Stimulated activated naive B cell treated with anti-CD40 and anti-IgM and Interleukin-4, amounts not matched to agents 10 μg/mL and 1 μg/mL and 100 μg/mL, for 72 hours (primary cell): Measurements from ENCODE around the gene TYK2.
"Not testable (repeated sequence)": the region's sequence is repeated elsewhere in the genome, so short reads cannot be mapped to it uniquely, and the experiment has no call there.

ENCODE experiments used
- ATAC-seq, 2 donors: fragments of 150-1000 bp; cut with Tn5 transposase; replicated peaks; 2 replicates each; pipeline ENCODE4 v1.10.0; 2021; ENCODE audit warnings: moderate library complexity in 1 of 2
- DNase-seq: peaks from one replicate; pipeline ENCODE4 v3.0.0; 2021
- H3K27ac Mint-ChIP-seq: one replicate; pipeline ENCODE4 v1.8.0; 2022; ENCODE audit warnings: mild to moderate bottlenecking, mixed read lengths
- H3K27me3 Mint-ChIP-seq, 2 donors: one replicate each; pipeline ENCODE4 v1.8.0; 2022; ENCODE audit warnings: mixed read lengths in 2 of 2
- H3K36me3 Mint-ChIP-seq, 2 donors: one replicate each; pipeline ENCODE4 v1.8.0; 2022; ENCODE audit warnings: mixed read lengths in 2 of 2, mild to moderate bottlenecking in 1 of 2
- H3K4me1 Mint-ChIP-seq, 2 donors: one replicate each; pipeline ENCODE4 v1.8.0; 2022; ENCODE audit warnings: mixed read lengths in 2 of 2, mild to moderate bottlenecking in 1 of 2
- H3K4me3 Mint-ChIP-seq, 2 donors: one replicate each; pipeline ENCODE4 v1.8.0; 2022; ENCODE audit warnings: mild to moderate bottlenecking in 2 of 2, mixed read lengths in 2 of 2, moderate library complexity in 1 of 2
- H3K9me3 Mint-ChIP-seq, 2 donors: one replicate each; pipeline ENCODE4 v1.8.0; 2022; ENCODE audit warnings: mixed read lengths in 2 of 2, mild to moderate bottlenecking in 1 of 2

Gene TYK2

DNA sequence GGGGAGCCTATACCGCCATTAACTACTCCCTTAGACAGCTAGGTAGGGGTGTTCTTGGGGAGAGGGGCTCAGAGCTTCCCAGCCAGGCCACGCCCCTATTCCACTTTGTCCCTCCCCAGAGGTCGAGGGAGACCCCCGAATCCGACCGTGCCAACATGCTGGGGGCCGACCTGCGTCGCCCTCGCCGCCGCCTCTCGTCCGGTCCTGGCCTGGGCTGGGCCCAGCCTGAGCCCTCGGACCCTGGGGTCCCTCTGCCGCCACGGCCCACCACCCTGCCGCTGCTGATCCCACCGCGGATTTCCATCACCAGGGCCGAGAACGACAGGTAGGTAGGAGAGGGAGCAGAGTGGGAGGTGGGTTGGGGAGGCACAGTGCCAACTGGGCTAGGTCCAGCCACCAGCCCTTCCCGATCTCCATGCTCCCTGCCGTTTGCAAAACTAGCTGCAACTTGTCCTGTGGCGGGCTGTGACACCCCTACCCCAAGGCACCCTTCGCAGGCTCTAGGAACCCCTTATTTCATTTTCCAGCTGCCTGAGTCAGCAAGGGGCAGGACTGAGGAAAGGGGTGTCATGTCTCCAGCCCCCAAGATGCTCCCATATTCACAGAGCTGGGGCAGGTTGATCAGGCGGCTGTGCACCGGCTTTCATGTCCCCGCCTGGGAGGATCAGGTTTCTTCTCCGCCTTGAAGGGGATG, 37.3 kb upstream of the TYK2 start:
- peak overlapping the region; percentile 42 for H3K27ac Mint-ChIP-seq

DNA sequence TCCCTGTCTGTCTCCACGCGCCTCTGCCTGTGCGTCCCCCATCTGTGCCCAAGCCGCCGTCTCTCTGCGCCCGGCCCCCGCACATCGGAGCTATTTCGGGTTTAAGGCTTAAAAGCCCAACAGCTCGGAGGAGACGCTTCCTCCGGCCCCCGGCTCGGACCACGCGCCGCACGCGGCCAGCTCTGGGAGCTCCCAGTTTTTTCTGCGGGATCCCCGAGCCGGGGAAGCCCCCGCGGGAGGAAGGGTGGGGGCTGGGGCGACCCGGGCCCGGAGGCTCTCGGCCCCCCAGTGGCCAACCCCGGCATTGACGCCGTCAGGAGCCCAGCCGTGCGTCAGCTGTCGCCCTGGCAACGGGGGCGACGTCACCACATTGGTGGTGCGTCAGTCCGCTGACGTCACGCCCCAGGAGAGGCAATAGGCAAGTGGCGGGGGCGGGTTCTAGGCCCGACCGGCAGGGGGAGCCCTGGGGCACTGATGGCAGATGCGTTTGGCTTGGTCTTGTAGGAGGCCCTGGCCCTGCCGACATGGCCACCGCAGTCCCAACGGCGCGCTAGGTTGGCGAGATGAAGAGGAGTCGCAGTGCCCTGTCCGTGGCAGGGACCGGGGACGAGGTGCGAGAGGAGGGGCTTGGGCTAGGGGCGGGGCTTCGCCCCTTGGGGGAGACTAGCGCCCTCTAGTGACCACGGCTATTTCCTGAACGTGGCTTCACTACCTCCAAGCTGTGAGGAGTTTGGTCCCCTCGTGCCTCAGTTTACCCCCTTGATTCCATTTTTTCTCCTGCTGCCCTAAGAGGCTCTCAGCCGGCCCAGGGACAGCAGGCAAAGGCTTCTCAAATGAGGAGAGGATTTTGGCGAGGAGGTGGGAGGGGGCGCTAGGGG, 36.2 kb upstream of the TYK2 start:
- DNase-seq = peak; percentile 89
- Mint-ChIP-seq H3K4me3 (peak overlapping the region; percentile 79 to 84), H3K27me3 (peaks cover 30 to 31% of the 10 kb centered on the region in 2 donors), H3K4me1 (peaks cover 42 to 80% of the 10 kb centered on the region in 2 donors), H3K9me3 (peaks cover 3% of the 10 kb centered on the region in 2 donors), H3K36me3 (peaks cover 2 to 9% of the 10 kb centered on the region in 2 donors), H3K27ac (peak overlapping the region; percentile 95)
- peak; percentile 46 to 54 for ATAC-seq

More for the DNA sequence above, 37.3 kb upstream of the TYK2 start:
- Mint-ChIP-seq H3K27me3 (peaks cover 39 to 40% of the 10 kb centered on the region in 2 donors), H3K36me3 (peaks cover 2 to 9% of the 10 kb centered on the region in 2 donors), H3K4me3 (peak overlapping the region; percentile 86 to 91), H3K9me3 (peaks cover 3% of the 10 kb centered on the region in 2 donors), H3K4me1 (peaks cover 47 to 83% of the 10 kb centered on the region in 2 donors)
- ATAC-seq = no peak
- no peak for DNase-seq

DNA sequence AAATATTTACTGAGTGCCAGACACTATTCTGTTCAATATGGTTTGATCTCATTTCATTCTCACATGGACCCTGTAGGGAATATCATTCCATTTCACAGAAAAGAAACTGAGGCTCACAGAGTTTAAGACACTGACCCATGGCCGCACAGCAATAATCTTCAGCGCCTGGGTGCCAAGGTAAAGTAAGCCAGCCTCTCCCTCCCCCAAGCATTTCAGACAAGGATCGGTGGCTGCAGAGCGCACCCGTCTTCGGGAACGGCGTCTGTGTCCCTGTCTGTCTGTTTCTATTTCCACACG, 35.7 kb upstream of the TYK2 start:
- peaks cover 38 to 80% of the 10 kb centered on the region in 2 donors for H3K4me1 Mint-ChIP-seq
- peaks cover 3% of the 10 kb centered on the region in 2 donors for H3K9me3 Mint-ChIP-seq
- DNase-seq (no peak), ATAC-seq (no peak)
- peaks cover 24 to 25% of the 10 kb centered on the region in 2 donors for H3K27me3 Mint-ChIP-seq
- peaks cover 2 to 9% of the 10 kb centered on the region in 2 donors for H3K36me3 Mint-ChIP-seq
- peak overlapping the region; percentile 95 for H3K27ac Mint-ChIP-seq
- peak overlapping the region; percentile 79 to 84 for H3K4me3 Mint-ChIP-seq

DNA sequence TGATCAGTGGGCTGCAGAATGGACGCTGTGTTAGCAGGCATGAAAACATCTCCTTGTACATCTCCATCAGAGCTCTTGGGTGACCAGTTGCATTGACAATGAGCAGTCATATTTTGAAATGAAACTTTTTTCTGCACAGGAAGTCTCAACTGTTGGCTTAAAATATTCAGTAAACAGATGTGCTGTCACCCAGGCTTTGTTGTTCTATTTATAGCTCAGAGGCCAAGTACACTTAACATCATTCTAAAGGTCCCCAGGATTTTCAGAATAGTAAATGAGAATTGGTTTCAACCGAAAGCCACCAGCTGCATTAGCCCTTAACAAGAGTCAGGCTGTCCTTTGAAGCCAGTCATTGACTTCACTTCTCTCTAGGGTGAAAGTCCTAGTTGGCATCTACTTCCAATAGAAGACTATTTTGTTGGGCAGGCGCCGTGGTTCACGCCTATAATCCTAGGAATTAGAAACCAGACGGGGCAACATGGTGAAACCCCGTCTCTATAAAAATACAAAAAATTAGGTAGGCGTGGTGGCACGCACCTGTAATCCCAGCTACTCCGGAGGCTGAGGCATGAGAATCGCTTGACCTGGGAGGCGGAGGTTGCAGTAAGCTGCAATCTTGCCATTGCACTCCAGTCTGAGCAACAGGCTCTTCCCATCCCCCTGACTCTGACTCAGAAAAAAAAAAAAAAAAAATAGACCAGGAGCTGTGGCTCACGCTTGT, 32.0 kb upstream of the TYK2 start:
- H3K4me3 Mint-ChIP-seq = peak overlapping the region; percentile 25 to 62
- peaks cover 0 to 8% of the 10 kb centered on the region in 2 donors for H3K27me3 Mint-ChIP-seq
- H3K9me3 Mint-ChIP-seq = peaks cover 3% of the 10 kb centered on the region in 2 donors
- ATAC-seq (peak; percentile 66 to 69), DNase-seq (peak; percentile 56)
- peak overlapping the region; percentile 92 for H3K27ac Mint-ChIP-seq
- peaks cover 4 to 8% of the 10 kb centered on the region in 2 donors for H3K36me3 Mint-ChIP-seq
- peaks cover 43 to 85% of the 10 kb centered on the region in 2 donors for H3K4me1 Mint-ChIP-seq

DNA sequence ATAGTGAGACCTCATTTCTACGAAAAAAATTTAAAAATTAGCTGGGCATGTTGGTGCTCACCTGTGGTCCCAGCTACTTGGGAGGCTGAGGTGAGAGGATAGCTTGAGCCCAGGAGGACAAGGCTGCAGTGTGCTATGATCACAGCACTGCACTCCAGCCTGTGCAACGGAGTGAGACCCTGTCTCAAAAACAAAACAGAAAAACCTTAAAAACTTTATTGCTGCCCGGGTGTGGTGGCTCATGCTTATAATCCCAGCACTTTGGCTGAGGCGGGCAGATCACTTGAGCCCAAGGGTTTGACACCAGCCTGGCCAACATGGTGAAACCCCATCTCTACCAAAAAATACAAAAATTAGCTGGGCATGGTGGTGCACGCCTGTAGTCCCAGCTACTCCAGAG, 30.9 kb upstream of the TYK2 start:
- H3K4me1 Mint-ChIP-seq = peaks cover 42 to 83% of the 10 kb centered on the region in 2 donors
- peak overlapping the region; percentile 10 to 22 for H3K4me3 Mint-ChIP-seq
- peak overlapping the region; percentile 93 for H3K27ac Mint-ChIP-seq
- H3K36me3 Mint-ChIP-seq, H3K9me3 Mint-ChIP-seq, H3K27me3 Mint-ChIP-seq, ATAC-seq, DNase-seq: not testable (repeated sequence)

DNA sequence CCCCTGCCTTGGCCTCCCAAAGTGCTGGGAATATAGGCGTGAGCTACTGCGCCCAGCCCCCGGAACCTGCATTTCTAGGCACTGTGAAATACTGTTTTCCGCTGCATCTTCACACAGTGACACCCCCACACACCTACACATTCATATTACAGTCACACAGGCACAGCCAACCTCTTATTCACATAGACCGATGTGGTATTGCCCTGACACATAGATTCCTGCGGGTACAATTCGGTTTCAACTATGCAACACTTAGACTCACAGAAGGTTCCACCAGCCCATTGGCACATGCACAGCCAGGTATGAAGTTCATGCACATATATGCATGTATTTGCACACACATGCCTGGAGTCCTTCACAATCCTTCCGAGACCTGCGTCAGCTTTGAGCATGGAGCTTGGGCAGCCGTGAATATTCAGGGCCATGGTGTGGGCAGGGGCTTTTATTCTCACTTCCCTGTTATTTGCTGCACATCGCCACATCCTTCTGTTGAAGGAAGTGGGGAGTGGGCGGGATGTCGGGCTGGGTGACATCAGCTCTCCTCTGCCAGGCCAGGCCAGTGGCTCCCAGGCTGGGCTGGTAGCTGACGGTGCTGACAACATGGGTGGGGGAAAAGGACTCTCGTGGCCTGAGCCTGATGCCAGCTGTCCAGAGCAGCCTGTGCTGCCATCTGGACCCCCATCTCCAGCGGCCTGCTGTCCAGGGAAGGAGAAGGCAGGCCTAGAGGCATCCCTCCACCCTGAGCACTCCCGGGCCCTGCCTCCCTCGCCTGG, 28.3 kb upstream of the TYK2 start:
- Mint-ChIP-seq H3K4me1 (peaks cover 47 to 95% of the 10 kb centered on the region in 2 donors), H3K27me3 (no peaks in the 10 kb centered on the region), H3K27ac (peak overlapping the region; percentile 94), H3K9me3 (no peaks in the 10 kb centered on the region), H3K4me3 (peak overlapping the region; percentile 52 to 66), H3K36me3 (peaks cover 2 to 3% of the 10 kb centered on the region in 2 donors)
- DNase-seq (peak; percentile 83), ATAC-seq (peak; percentile 67 to 73)

DNA sequence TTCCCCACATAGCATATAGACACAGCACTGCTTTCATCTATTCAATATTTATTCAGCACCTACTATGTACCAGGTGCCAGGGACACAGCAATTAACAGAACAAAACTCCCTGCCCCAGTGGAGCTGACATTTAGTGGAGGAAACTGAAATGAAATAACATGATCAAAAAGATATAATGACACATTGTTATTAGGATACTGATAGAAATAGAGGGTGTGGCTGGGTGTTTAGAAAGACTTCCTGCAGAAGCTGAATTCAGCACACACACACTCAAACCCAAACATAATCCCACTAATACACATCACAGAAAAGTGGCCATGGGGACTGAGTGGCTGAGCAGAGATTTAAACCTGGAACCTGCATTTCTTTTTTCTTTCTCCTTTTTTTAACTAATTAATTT, 26.7 kb upstream of the TYK2 start:
- Mint-ChIP-seq H3K27ac (peak overlapping the region; percentile 14), H3K4me1 (peaks cover 51 to 92% of the 10 kb centered on the region in 2 donors), H3K27me3 (no peaks in the 10 kb centered on the region), H3K9me3 (no peaks in the 10 kb centered on the region), H3K36me3 (peaks cover 10 to 11% of the 10 kb centered on the region in 2 donors), H3K4me3 (no peak overlapping the region)
- ATAC-seq = no peak
- DNase-seq = no peak

DNA sequence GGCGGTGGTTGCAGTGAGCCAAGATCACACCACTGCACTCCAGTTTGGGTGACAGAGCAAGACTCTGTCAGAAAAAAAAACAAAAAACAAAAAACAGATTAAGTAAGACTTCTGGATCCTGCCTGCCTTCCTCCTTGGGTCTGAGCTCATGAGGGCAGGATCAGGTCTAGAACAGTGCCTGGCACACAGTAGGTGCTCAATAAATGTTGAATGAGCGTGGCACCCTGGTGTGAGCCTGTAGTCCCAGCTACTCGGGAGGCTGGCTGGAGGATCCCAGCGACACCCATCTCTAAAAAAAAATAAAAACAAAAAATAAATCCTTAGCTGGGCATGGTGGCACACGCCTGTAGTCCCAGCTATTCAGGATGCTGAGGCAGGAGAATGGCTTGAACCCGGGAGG, 25.8 kb upstream of the TYK2 start:
- H3K36me3 Mint-ChIP-seq = peaks cover 11 to 13% of the 10 kb centered on the region in 2 donors
- H3K27me3 Mint-ChIP-seq = no peaks in the 10 kb centered on the region
- H3K9me3 Mint-ChIP-seq = no peaks in the 10 kb centered on the region
- ATAC-seq = no peak
- H3K4me1 Mint-ChIP-seq = peaks cover 55 to 93% of the 10 kb centered on the region in 2 donors
- H3K27ac Mint-ChIP-seq = no peak overlapping the region
- no peak for DNase-seq
- H3K4me3 Mint-ChIP-seq = no peak overlapping the region

DNA sequence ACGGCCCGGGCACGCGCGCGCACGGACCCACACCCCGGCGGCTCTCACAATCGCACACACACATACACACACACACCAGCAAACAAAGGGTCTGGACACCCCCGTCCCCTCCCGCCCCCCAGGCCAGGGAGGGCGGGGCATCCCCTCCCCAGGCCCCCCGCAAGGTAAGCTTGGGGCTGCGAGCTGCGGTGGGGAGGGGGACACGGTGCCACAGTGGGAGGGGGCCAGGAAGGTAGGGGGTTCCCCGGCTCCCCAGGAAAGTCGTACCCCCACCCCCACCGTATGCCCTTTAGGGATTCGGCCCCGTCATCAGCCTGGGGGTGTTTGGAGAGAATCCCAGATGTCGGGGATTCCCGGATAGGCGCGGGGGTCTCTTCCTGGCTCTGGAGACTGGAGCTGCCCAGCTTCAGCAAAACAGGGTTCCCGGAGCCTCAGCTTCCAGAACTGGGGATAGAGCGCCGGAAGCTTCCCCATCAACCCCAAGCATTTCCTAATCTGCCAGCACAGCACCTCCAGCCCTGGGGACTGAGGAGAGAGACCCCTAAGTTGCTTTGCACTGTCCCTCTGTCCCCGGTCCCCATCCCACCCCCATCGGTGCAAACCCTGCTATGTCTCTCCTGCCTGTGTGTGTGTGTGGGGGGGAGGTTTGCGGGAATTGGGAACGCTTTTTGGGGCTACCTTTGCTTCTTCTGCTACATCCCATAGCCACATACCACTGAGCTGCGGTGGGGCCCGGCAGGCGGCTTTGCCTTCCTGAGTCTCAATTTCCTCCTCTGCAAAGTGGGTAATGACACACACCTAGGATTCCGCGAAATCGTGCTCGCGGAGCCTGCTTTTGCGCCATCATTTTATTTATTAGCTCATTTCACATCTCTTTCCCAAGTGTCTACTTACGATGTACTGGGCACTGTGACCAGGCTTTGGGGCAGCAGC, 24.8 kb upstream of the TYK2 start:
- H3K36me3 Mint-ChIP-seq = peaks cover 11 to 16% of the 10 kb centered on the region in 2 donors

DNA sequence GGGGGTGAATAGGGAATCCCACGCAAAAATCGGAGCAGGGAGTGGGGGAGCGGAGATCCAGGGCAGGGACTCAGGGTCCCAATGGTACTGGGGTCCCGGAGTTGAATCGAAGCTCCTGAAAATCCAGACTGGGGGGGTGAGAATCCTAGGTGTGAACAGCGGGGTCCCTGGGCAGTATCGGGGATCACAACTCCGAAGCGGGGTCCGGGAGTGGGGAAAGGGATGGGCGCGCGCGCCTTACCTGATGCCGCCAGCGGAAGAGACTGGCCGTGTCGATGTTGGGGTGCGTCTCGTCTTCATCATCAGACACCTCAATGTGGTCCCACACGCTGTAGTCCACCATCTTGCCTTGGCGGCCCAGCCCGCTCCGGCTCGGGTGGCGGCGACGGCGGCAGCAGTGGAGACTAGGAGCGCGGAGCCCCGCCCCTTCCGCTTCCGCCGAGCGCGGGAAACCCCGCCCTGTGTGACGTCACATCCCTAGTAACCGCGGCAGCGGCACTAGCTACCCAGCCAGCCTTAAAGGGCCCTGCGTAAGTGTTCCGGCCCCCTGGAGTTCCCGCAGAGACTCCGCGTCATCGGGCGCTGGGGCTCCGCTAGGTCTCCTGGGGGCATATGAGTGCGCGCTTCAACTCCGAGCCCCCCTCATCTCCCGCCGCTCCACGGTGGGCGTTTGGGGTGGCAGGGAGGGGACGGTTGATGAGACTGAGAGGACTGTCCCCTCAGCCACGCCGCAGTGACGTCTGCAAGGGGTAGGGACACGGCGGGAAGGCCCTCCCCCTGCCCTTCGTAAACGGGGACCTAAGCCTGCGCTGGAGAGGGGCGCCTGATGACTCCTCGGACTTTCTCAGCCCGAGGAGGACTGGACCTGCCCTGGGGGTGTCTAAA, 23.0 kb upstream of the TYK2 start, which contains the start of gene CDC37:
CDC37 (minus strand) TSS at position 406 of the 885 bp plus-strand sequence; CDS start at position 343, 63 bp downstream.
- H3K4me3 Mint-ChIP-seq = peak within 1 kb of the TSS; percentile 98 to 99
- H3K9me3 Mint-ChIP-seq = no peaks in the 10 kb centered on the region
- peaks cover 16 to 19% of the 10 kb centered on the region in 2 donors for H3K36me3 Mint-ChIP-seq
- DNase-seq (peak; percentile 96), ATAC-seq (peak; percentile 83 to 85)
- no peaks in the 10 kb centered on the region for H3K27me3 Mint-ChIP-seq
- peak within 1 kb of the TSS; percentile 99 for H3K27ac Mint-ChIP-seq
- peaks cover 48 to 88% of the 10 kb centered on the region in 2 donors for H3K4me1 Mint-ChIP-seq

More for the DNA sequence above, 24.8 kb upstream of the TYK2 start:
- Mint-ChIP-seq H3K4me1 (peaks cover 57 to 90% of the 10 kb centered on the region in 2 donors), H3K4me3 (peak overlapping the region; percentile 98 to 99), H3K9me3 (no peaks in the 10 kb centered on the region), H3K27ac (peak overlapping the region; percentile 99), H3K27me3 (no peaks in the 10 kb centered on the region)
- ATAC-seq (no peak), DNase-seq (no peak)

DNA sequence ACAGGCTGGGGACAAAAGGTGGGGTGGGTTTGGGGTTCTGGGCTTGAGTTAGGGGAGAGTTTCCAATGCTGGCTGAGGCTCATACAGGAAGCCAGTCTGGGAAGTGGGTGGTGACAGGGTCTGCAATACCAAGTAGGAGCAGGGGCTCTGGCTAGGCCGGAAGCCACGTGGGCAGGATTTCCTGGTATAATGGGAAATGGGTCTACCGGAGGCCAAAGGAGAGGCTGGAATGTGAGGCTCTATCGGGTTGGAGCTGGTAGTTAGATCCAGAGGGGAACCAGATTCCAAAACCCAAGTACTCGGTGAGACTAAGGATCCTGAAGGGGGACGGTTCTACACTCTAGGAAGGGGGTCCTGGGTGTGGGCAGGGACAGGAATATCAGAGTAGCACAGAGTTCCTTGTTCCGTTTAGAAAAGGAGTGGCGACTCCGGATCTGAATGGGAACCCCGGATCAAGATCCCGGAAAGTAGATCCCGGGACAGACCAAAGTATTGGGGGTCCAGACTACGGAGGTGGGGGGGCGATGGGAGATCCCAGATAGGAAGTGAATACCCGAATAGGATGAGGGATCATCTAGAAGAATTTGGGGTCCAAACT, 22.2 kb upstream of the TYK2 start:
- ATAC-seq = no peak
- Mint-ChIP-seq H3K9me3 (no peaks in the 10 kb centered on the region), H3K36me3 (peaks cover 21 to 27% of the 10 kb centered on the region in 2 donors), H3K4me3 (peak overlapping the region; percentile 98 to 99), H3K27me3 (no peaks in the 10 kb centered on the region), H3K27ac (peak overlapping the region; percentile 99), H3K4me1 (peaks cover 49 to 88% of the 10 kb centered on the region in 2 donors)
- DNase-seq = no peak
